OCI-LY1 (cell line): ENCODE results near the gene VPS41.

Experiments
- H2AFZ ChIP-seq: fragments of 200-600 bp; sonication (generic), shearing (Covaris generic); 2 replicates; pipeline ENCODE4 v1.6.0; 2014; ENCODE audit warnings: antibody characterized with exemption, mild to moderate bottlenecking, low read length
- H3F3A ChIP-seq: fragments of 200-600 bp; sonication (generic), shearing (Covaris generic); 2 replicates; pipeline ENCODE4 v1.6.0; 2014; ENCODE audit warnings: mild to moderate bottlenecking, antibody characterized with exemption, low read length, moderate library complexity; ENCODE audit not compliant: insufficient read depth
- H3K27ac ChIP-seq: fragments of 200-600 bp; sonication (generic); 2 replicates; pipeline ENCODE4 v1.5.1; 2014; ENCODE audit warnings: low read length, mixed run types, mild to moderate bottlenecking, low read depth; ENCODE audit not compliant: poor library complexity, severe bottlenecking
- H3K27me3 ChIP-seq: fragments of 200-600 bp; sonication (generic); 2 replicates; pipeline ENCODE4 v1.6.0; 2014; ENCODE audit warnings: antibody characterized with exemption, mild to moderate bottlenecking, low read length, moderate library complexity; ENCODE audit not compliant: insufficient read depth
- H3K36me3 ChIP-seq: fragments of 200-600 bp; sonication (generic); 2 replicates; pipeline ENCODE4 v1.6.1; 2014; ENCODE audit warnings: mild to moderate bottlenecking, antibody characterized with exemption, low read length, moderate library complexity, mixed read lengths; ENCODE audit not compliant: insufficient read depth
- H3K4me1 ChIP-seq: fragments of 200-600 bp; sonication (generic); 2 replicates; pipeline ENCODE4 v1.5.1; 2014; ENCODE audit warnings: mild to moderate bottlenecking, low read length, moderate library complexity; ENCODE audit not compliant: insufficient read depth, severe bottlenecking
- H3K4me2 ChIP-seq: fragments of 200-600 bp; sonication (generic), shearing (Covaris generic); 2 replicates; pipeline ENCODE4 v1.6.1; 2014; ENCODE audit warnings: low read length
- H3K4me3 ChIP-seq: fragments of 200-600 bp; sonication (generic); 2 replicates; pipeline ENCODE4 v1.5.1; 2014; ENCODE audit warnings: low read length, low read depth, mild to moderate bottlenecking, mixed read lengths; ENCODE audit not compliant: poor library complexity, severe bottlenecking
- H3K79me2 ChIP-seq: fragments of 200-600 bp; shearing (Covaris generic); 2 replicates; pipeline ENCODE4 v1.6.1; 2016; ENCODE audit warnings: mixed run types, low read length, mixed read lengths; ENCODE audit not compliant: insufficient read depth
- H3K9ac ChIP-seq: fragments of 200-600 bp; sonication (generic), shearing (Covaris generic); 2 replicates; pipeline ENCODE4 v1.6.1; 2014; ENCODE audit warnings: mild to moderate bottlenecking, low read length, mixed read lengths
- H3K9me2 ChIP-seq: fragments of 200-600 bp; sonication (generic), shearing (Covaris generic); 2 replicates; pipeline ENCODE4 v1.6.1; 2014; ENCODE audit warnings: low read depth, mild to moderate bottlenecking, low read length, mixed read lengths
- H3K9me3 ChIP-seq: fragments of 200-600 bp; shearing (Covaris generic); 2 replicates; pipeline ENCODE4 v1.6.1; 2014; ENCODE audit warnings: low read length, mixed read lengths
- H4K20me1 ChIP-seq: fragments of 200-600 bp; sonication (generic), shearing (Covaris generic); 2 replicates; pipeline ENCODE4 v1.6.0; 2016; ENCODE audit warnings: mild to moderate bottlenecking, low read length; ENCODE audit not compliant: insufficient read depth
- CTCF ChIP-seq: fragments of 200-600 bp; sonication (generic), shearing (Covaris generic); IDR thresholded peaks from 2 replicates; pipeline ENCODE4 v1.5.1; 2017; ENCODE audit warnings: mild to moderate bottlenecking, antibody characterized with exemption, low read length, moderate library complexity, mixed read lengths
- EZH2 ChIP-seq: fragments of 200-600 bp; sonication (generic), shearing (Covaris generic); IDR thresholded peaks from 2 replicates; pipeline ENCODE4 v1.8.0; 2017; ENCODE audit warnings: borderline replicate concordance, mixed run types, mild to moderate bottlenecking, antibody characterized with exemption, low read length, moderate library complexity, mixed read lengths

The VPS41 gene

GRCh38 chr7:38773430-38773829 lies 135.6 kb downstream of the VPS41 start:
- H3K27ac ChIP-seq: no peak overlapping the region

DNA sequence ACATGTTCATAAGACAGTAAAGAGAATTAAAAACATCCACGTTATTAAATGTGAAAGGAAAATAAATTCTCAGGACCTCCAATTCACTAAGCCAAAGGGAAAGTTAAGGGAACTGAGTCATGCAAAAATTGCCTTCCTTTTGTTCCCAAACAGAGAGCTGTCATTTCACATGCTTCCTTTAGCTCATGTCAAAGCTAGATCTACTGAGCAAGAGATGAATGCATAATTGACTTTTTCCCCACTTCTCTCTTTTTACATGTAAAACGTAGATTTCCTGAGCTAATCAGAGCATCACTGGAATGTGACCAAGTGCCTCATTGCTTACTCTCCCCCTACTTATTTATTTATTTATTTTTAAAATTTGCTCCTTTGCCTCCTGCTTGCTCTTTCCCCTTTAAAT lies 148.8 kb downstream of the VPS41 start:
- Histone ChIP-seq H2AFZ (no peak overlapping the region), H3K9me3 (no peaks in the 10 kb centered on the region), H3K79me2 (no peaks in the 10 kb centered on the region), H3F3A (no peaks in the 10 kb centered on the region), H3K4me1 (no peaks in the 10 kb centered on the region), H3K36me3 (peaks cover 28% of the 10 kb centered on the region; the same call in 1 of the 2 replicates), H3K4me3 (no peak overlapping the region), H3K9ac (no peak overlapping the region), H4K20me1 (no peaks in the 10 kb centered on the region), H3K27ac (no peak overlapping the region), H3K27me3 (no peaks in the 10 kb centered on the region), H3K4me2 (no peak overlapping the region), H3K9me2 (no peaks in the 10 kb centered on the region)
- TF ChIP-seq CTCF (no peak), EZH2 (no peak)

More at GRCh38 chr7:38773430-38773829, 135.6 kb downstream of the VPS41 start:
- no peaks in the 10 kb centered on the region for H3K9me2 ChIP-seq
- H3K9me3 ChIP-seq: no peaks in the 10 kb centered on the region
- H3K9ac ChIP-seq: no peak overlapping the region
- H3K27me3 ChIP-seq: no peaks in the 10 kb centered on the region
- no peaks in the 10 kb centered on the region for H3F3A ChIP-seq
- H4K20me1 ChIP-seq: no peaks in the 10 kb centered on the region
- no peak overlapping the region for H3K4me3 ChIP-seq
- no peak overlapping the region for H3K4me2 ChIP-seq
- no peaks in the 10 kb centered on the region for H3K79me2 ChIP-seq
- H3K4me1 ChIP-seq: no peaks in the 10 kb centered on the region
- H3K36me3 ChIP-seq: peaks cover 26% of the 10 kb centered on the region; the same call in 1 of the 2 replicates
- TF ChIP-seq CTCF (no peak), EZH2 (no peak)
- no peak overlapping the region for H2AFZ ChIP-seq

GRCh38 chr7:38759028-38759427 lies 150.0 kb downstream of the VPS41 start:
- H3K4me1 ChIP-seq: no peaks in the 10 kb centered on the region
- no peak overlapping the region for H3K4me3 ChIP-seq
- no peak overlapping the region for H3K27ac ChIP-seq
- no peaks in the 10 kb centered on the region for H3K27me3 ChIP-seq
- no peak overlapping the region for H3K4me2 ChIP-seq
- H3F3A ChIP-seq: no peaks in the 10 kb centered on the region
- no peaks in the 10 kb centered on the region for H3K9me2 ChIP-seq
- H3K9me3 ChIP-seq: no peaks in the 10 kb centered on the region
- no peak overlapping the region for H3K9ac ChIP-seq
- H4K20me1 ChIP-seq: no peaks in the 10 kb centered on the region
- TF ChIP-seq EZH2: no peak
- no peak for TF ChIP-seq CTCF
- no peak overlapping the region for H2AFZ ChIP-seq
- peaks cover 29% of the 10 kb centered on the region; the same call in 1 of the 2 replicates for H3K36me3 ChIP-seq
- H3K79me2 ChIP-seq: no peaks in the 10 kb centered on the region
